ENCODE data around the gene MARK3.

GRCh38 chr14:103535081-103535890 lies 150.1 kb downstream of the MARK3 start:
- TF ChIP-seq CTCF (optimal IDR thresholded peaks at IDR 0.05 in 1 of 3, IDR thresholded peaks at IDR 0.05 in 1 of 3, conservative IDR thresholded peaks at IDR 0.05 in 1 of 3; ENCODE audit: extremely low read depth in 1 of 3, insufficient read depth in 2 of 3, low read length in 3 of 3), result no peak
- TF ChIP-seq EZH2 (IDR thresholded peaks at IDR 0.05; ENCODE audit: low read length), result no peak
